SK-N-SH (cell line): ENCODE data around the gene FRAT2.

ENCODE experiments used
- CTCF ChIP-seq: fragments of 200-600 bp; sonication (generic); IDR thresholded peaks from 2 replicates; pipeline ENCODE4 v1.6.1; 2017; ENCODE audit warnings: antibody characterized with exemption, mild to moderate bottlenecking, moderate library complexity
- EP300 ChIP-seq, 2 experiments: IDR thresholded peaks; 2 replicates each; pipeline versions ENCODE4 v1.4.0 to v1.6.1; 2012; ENCODE audit warnings: borderline replicate concordance in 1 of 2, low read depth in 1 of 2, low read length in 1 of 2
- SIN3A ChIP-seq: IDR thresholded peaks from 2 replicates; pipeline ENCODE4 v1.6.1; 2012; ENCODE audit warnings: low read depth, mild to moderate bottlenecking, low read length, moderate library complexity, borderline replicate concordance
- TAF1 ChIP-seq: IDR thresholded peaks from 2 replicates; pipeline ENCODE4 v1.6.1; 2012; ENCODE audit warnings: low read depth, mild to moderate bottlenecking, low read length, moderate library complexity, borderline replicate concordance
- TF ChIP-seq, protein P1 (sequence below): fragments of 150-350 bp; IDR thresholded peaks from 2 replicates; pipeline ENCODE4 v1.6.1; 2017; ENCODE audit warnings: antibody characterized with exemption, low read length, low read depth, borderline replicate concordance

DNA sequence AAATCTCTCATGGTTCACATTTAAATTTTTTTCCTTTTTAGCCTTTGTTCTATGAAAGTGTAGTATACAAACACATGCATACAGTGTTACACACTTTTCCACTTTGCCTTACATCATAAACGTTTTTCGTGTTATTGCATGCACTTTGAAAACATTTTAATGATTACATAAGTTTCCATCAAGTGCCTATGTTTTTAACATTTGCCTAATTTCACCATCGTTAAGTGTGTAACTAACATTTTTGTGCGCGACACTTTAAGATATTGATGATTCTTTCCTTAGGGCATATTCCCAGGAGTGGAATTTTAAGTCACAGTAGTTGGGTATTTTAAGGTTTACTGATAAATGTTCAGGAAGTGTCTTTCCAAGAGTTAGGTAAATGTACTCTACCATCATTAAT is 1.5 kb upstream of the FRAT2 start:
- TF ChIP-seq TAF1 (no peak), CTCF (no peak), EP300 (IDR thresholded peaks at IDR 0.05; ENCODE audit: borderline replicate concordance in 1 of 2, low read depth in 1 of 2, low read length in 1 of 2) (no peak), SIN3A (no peak)
- TF ChIP-seq, protein P1, sequence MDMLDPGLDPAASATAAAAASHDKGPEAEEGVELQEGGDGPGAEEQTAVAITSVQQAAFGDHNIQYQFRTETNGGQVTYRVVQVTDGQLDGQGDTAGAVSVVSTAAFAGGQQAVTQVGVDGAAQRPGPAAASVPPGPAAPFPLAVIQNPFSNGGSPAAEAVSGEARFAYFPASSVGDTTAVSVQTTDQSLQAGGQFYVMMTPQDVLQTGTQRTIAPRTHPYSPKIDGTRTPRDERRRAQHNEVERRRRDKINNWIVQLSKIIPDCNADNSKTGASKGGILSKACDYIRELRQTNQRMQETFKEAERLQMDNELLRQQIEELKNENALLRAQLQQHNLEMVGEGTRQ = no peak
